Skeletal muscle tissue (tissue), 4 donors: ENCODE results near the gene ANP32E. TPM values are rescaled to one million over a fixed set of nuclear protein-coding genes. Genes with fewer than 3 reads are reported as not detected.
A peak's percentile ranks its signal among the peaks of the same experiment; 100 is the strongest.

ENCODE experiments used
- H3K27ac ChIP-seq: one replicate; pipeline ENCODE4 v1.7.0; 2013; ENCODE audit warnings: mild to moderate bottlenecking, low read depth, low read length, inconsistent platforms
- H3K27me3 ChIP-seq, 3 donors: one replicate each; pipeline ENCODE4 v1.7.0; 2013; ENCODE audit warnings: low read length in 3 of 3; ENCODE audit not compliant: control insufficient read depth in 3 of 3, insufficient read depth in 3 of 3
- H3K36me3 ChIP-seq, 3 donors: one replicate each; pipeline ENCODE4 v1.7.0; 2013; ENCODE audit warnings: low read length in 3 of 3; ENCODE audit not compliant: control insufficient read depth in 3 of 3, insufficient read depth in 3 of 3
- H3K4me1 ChIP-seq, 3 donors: one replicate each; pipeline ENCODE4 v1.7.0; 2013; ENCODE audit warnings: low read length in 3 of 3, mild to moderate bottlenecking in 3 of 3; ENCODE audit not compliant: control insufficient read depth in 3 of 3, insufficient read depth in 3 of 3
- H3K4me3 ChIP-seq, 3 donors: one replicate each; pipeline ENCODE4 v1.7.0; 2013; ENCODE audit warnings: low read length in 3 of 3
- H3K9ac ChIP-seq, 3 donors: one replicate each; pipeline ENCODE4 v1.7.0; 2013; ENCODE audit warnings: low read length in 3 of 3, mild to moderate bottlenecking in 3 of 3, moderate library complexity in 2 of 3, low read depth in 1 of 3
- H3K9me3 ChIP-seq, 3 donors: one replicate each; pipeline ENCODE4 v1.7.0; 2013; ENCODE audit warnings: low read length in 3 of 3; ENCODE audit not compliant: control insufficient read depth in 3 of 3
- total RNA-seq: library from RNA; depleted of rRNA; stranded (reverse); fragments of >200 nt; gene quantifications from one replicate; pipeline ENCODE4 v1.2.3, GENCODE V29; 2014
- donor health status: Osteomylitis.

The ANP32E gene
- total RNA-seq, 1 donor from 2014 or later: 18.8 TPM

GRCh38 chr1:150268705-150269403, 32.9 kb upstream of the ANP32E start, which contains the start of gene APH1A:
Gene APH1A, minus strand, starts transcription at chr1:150269016. Its CDS starts 206 bp downstream, at chr1:150268810.
- Histone ChIP-seq H3K27ac (peak within 1 kb of the TSS; percentile 95), H3K4me1 (peaks cover 19 to 33% (median 29%) of the 10 kb centered on the region in 3 donors), H3K36me3 (peaks cover 22 to 28% (median 27%) of the 10 kb centered on the region in 3 donors), H3K9me3 (no peaks in the 10 kb centered on the region), H3K9ac (peak within 1 kb of the TSS; percentile 91 to 99 (median 95)), H3K27me3 (no peaks in the 10 kb centered on the region), H3K4me3 (peak within 1 kb of the TSS; percentile 78 to 93 (median 81))

GRCh38 chr1:150268340-150268704, 32.4 kb upstream of the ANP32E start:
- Histone ChIP-seq H3K4me1 (peaks cover 19 to 30% (median 29%) of the 10 kb centered on the region in 3 donors), H3K9ac (peak overlapping the region; percentile 91 to 99 (median 95)), H3K27ac (peak overlapping the region; percentile 95), H3K36me3 (peaks cover 22 to 28% (median 27%) of the 10 kb centered on the region in 3 donors), H3K27me3 (no peaks in the 10 kb centered on the region), H3K9me3 (no peaks in the 10 kb centered on the region), H3K4me3 (peak overlapping the region; percentile 78 to 93 (median 81))

- Histone ChIP-seq H3K27ac (peak overlapping the region; percentile 95), H3K9me3 (no peaks in the 10 kb centered on the region), H3K27me3 (no peaks in the 10 kb centered on the region), H3K4me1 (peaks cover 19 to 26% (median 25%) of the 10 kb centered on the region in 3 donors), H3K4me3 (peak overlapping the region; percentile 78 to 93 (median 81)), H3K36me3 (peaks cover 22 to 28% (median 27%) of the 10 kb centered on the region in 3 donors), H3K9ac (peak overlapping the region; percentile 91 to 99 (median 95))
These were observed 32.0 kb upstream of the ANP32E start for GRCh38 chr1:150267896-150268295.

- Histone ChIP-seq H3K27me3 (no peaks in the 10 kb centered on the region), H3K9me3 (no peaks in the 10 kb centered on the region), H3K36me3 (peaks cover 24 to 28% (median 27%) of the 10 kb centered on the region in 3 donors), H3K27ac (no peak overlapping the region), H3K9ac (no peak overlapping the region), H3K4me3 (no peak overlapping the region), H3K4me1 (peaks cover 16 to 28% (median 22%) of the 10 kb centered on the region in 3 donors)
These were observed 27.6 kb upstream of the ANP32E start for GRCh38 chr1:150263549-150263948.

GRCh38 chr1:150262388-150263320, 26.7 kb upstream of the ANP32E start:
- Histone ChIP-seq H3K27ac (no peak overlapping the region), H3K4me1 (peaks cover 13 to 26% (median 20%) of the 10 kb centered on the region in 3 donors), H3K27me3 (no peaks in the 10 kb centered on the region), H3K9ac (peak overlapping the region in 1 of 3 donors; percentile 30), H3K4me3 (no peak overlapping the region), H3K36me3 (peaks cover 24 to 28% (median 27%) of the 10 kb centered on the region in 3 donors), H3K9me3 (no peaks in the 10 kb centered on the region)

GRCh38 chr1:150261367-150261766, 25.5 kb upstream of the ANP32E start:
- no peak overlapping the region for H3K27ac ChIP-seq
- peaks cover 14 to 18% (median 15%) of the 10 kb centered on the region in 3 donors for H3K36me3 ChIP-seq

GRCh38 chr1:150259758-150260669, 24.1 kb upstream of the ANP32E start:
- H3K9ac ChIP-seq: peak overlapping the region in 2 of 3 donors; percentile 16 to 74
- peak overlapping the region; percentile 16 for H3K27ac ChIP-seq
- peak overlapping the region; percentile 23 to 63 (median 40) for H3K4me3 ChIP-seq

More at GRCh38 chr1:150261367-150261766, 25.5 kb upstream of the ANP32E start:
- Histone ChIP-seq H3K27me3 (no peaks in the 10 kb centered on the region), H3K9ac (no peak overlapping the region), H3K4me1 (peaks cover 18 to 30% (median 25%) of the 10 kb centered on the region in 3 donors), H3K4me3 (no peak overlapping the region), H3K9me3 (no peaks in the 10 kb centered on the region)

GRCh38 chr1:150259217-150259616, 23.3 kb upstream of the ANP32E start:
- Histone ChIP-seq H3K27ac (peak overlapping the region; percentile 16), H3K4me1 (peaks cover 27 to 37% (median 35%) of the 10 kb centered on the region in 3 donors), H3K36me3 (peaks cover 0 to 2% (median under 1%) of the 10 kb centered on the region in 3 donors), H3K27me3 (no peaks in the 10 kb centered on the region), H3K9ac (peak overlapping the region in 2 of 3 donors; percentile 45 to 74), H3K9me3 (no peaks in the 10 kb centered on the region), H3K4me3 (peak overlapping the region in 1 of 3 donors; percentile 52)

More at GRCh38 chr1:150259758-150260669, 24.1 kb upstream of the ANP32E start:
- Histone ChIP-seq H3K27me3 (no peaks in the 10 kb centered on the region), H3K4me1 (peaks cover 27 to 37% (median 35%) of the 10 kb centered on the region in 3 donors), H3K9me3 (no peaks in the 10 kb centered on the region), H3K36me3 (peaks cover 4 to 6% (median 5%) of the 10 kb centered on the region in 3 donors)
